ENCODE data around the gene RNF182. TPM values are rescaled to one million over a fixed set of nuclear protein-coding genes. Genes with fewer than 3 reads are reported as not detected.
"Not testable (repeated sequence)": the region's sequence is repeated elsewhere in the genome, so short reads cannot be mapped to it uniquely, and the experiment has no call there.

RNF182 gene
- total and polyA plus RNA-seq, 7 donors = 0.01 to 0.09 (median 0.04) TPM; not detected in 3

GRCh38 chr6:13931797-13932402 is 7.1 kb downstream of the RNF182 start:
- no peak for ATAC-seq
- Histone ChIP-seq H3K9me3 (no peaks in the 10 kb centered on the region), H3K36me3 (ENCODE audit: insufficient read depth in 1 of 2, low read depth in 1 of 2) (no peaks in the 10 kb centered on the region), H3K27me3 (ENCODE audit: insufficient read depth in 3 of 3, low read length in 2 of 3) (peaks cover 3 to 27% (median 7%) of the 10 kb centered on the region in 3 donors), H3K4me1 (no peaks in the 10 kb centered on the region), H3K4me3 (no peak overlapping the region), H3K27ac (no peak overlapping the region)
- intact Hi-C loops (cut with DNase I) = no loop called here
- TF ChIP-seq, protein P1, sequence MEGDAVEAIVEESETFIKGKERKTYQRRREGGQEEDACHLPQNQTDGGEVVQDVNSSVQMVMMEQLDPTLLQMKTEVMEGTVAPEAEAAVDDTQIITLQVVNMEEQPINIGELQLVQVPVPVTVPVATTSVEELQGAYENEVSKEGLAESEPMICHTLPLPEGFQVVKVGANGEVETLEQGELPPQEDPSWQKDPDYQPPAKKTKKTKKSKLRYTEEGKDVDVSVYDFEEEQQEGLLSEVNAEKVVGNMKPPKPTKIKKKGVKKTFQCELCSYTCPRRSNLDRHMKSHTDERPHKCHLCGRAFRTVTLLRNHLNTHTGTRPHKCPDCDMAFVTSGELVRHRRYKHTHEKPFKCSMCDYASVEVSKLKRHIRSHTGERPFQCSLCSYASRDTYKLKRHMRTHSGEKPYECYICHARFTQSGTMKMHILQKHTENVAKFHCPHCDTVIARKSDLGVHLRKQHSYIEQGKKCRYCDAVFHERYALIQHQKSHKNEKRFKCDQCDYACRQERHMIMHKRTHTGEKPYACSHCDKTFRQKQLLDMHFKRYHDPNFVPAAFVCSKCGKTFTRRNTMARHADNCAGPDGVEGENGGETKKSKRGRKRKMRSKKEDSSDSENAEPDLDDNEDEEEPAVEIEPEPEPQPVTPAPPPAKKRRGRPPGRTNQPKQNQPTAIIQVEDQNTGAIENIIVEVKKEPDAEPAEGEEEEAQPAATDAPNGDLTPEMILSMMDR (IDR thresholded peaks at IDR 0.05) = no peak
- DNase-seq = no peak
- 85 to 92% (median 91%) methylated on average over 1 of the region's 1 CpG for WGBS, 3 donors

GRCh38 chr6:13932785-13933184 is 8.0 kb downstream of the RNF182 start:
- 97 to 98% (median 98%) methylated on average over 1 of the region's 1 CpG for WGBS, 3 donors
- DNase-seq (no peak), ATAC-seq (no peak)
- TF ChIP-seq, protein P1 (IDR thresholded peaks at IDR 0.05) = no peak
- Histone ChIP-seq H3K4me1 (no peaks in the 10 kb centered on the region), H3K4me3 (no peak overlapping the region), H3K36me3 (ENCODE audit: insufficient read depth in 1 of 2, low read depth in 1 of 2) (no peaks in the 10 kb centered on the region), H3K27ac (no peak overlapping the region), H3K27me3 (ENCODE audit: insufficient read depth in 3 of 3, low read length in 2 of 3) (peaks cover 3 to 18% (median 7%) of the 10 kb centered on the region in 3 donors), H3K9me3 (no peaks in the 10 kb centered on the region)
- intact Hi-C loops (cut with DNase I) = no loop called here

DNA sequence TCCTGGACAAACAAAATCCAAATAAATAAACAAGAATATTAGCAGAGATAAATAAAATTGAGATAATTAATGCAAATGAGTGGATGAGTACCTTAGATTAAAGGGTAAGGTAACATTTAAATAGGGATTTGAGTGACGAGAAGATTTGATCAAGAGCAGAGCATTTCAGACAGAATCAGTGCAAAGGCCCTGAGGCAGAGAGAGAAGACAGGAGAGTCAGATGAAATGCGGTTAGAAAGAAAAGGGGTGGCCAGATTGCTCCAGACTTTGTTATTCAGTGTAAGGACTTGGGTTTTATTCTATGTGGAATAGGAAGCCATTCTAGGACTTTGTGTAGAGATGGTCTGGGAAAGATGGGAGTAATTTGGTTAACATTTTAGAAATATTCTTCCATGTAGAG is 10.0 kb downstream of the RNF182 start:
- Histone ChIP-seq H3K27ac (no peak overlapping the region), H3K4me1 (no peaks in the 10 kb centered on the region), H3K4me3 (no peak overlapping the region), H3K9me3 (no peaks in the 10 kb centered on the region), H3K27me3 (ENCODE audit: insufficient read depth in 3 of 3, low read length in 2 of 3) (peaks cover 0 to under 1% (median 0%) of the 10 kb centered on the region in 3 donors), H3K36me3 (ENCODE audit: insufficient read depth in 1 of 2, low read depth in 1 of 2) (no peaks in the 10 kb centered on the region)
- intact Hi-C loops (cut with DNase I) = no loop called here
- TF ChIP-seq, protein P1 (IDR thresholded peaks at IDR 0.05) = no peak
- DNase-seq (no peak), ATAC-seq (no peak)
- 83 to 99% (median 97%) methylated on average over 2 of the region's 2 CpGs for WGBS, 3 donors

DNA sequence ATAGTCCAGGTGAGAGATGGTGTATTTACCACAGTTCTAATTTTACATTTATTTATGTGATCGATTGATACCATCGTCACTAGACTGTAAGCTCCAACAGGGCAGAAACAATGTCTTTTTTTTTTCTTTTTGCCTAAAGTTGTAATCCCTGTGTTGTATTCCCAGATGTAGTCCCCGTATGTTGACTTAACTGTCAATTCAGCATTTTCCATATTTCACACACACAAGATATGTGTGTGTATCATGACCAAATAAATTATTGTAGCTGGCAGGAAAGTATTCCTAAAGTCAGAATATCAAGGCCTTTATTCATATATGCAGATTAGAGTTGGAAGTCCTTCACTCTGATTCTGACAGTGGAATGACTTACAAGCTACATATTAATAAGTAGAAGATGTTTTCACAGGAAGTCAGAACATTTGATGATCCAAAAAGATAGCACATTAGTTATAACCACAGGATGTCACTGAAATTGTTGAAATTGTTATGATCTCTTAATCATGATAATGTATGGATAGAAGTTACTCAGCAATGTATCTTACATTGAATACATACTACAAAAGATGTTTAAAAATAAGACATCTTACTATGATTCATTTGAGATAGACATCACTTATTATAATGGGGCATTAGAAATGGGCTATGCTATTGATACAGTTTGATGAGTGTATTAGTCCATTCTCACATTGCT is 10.6 kb downstream of the RNF182 start:
- no peaks in the 10 kb centered on the region for H3K36me3 ChIP-seq (ENCODE audit: insufficient read depth in 1 of 2, low read depth in 1 of 2)
- no peaks in the 10 kb centered on the region for H3K27me3 ChIP-seq (ENCODE audit: insufficient read depth in 3 of 3, low read length in 2 of 3)
- WGBS, 3 donors = 91 to 93% (median 91%) methylated on average over 3 of the region's 3 CpGs
- H3K4me1 ChIP-seq = no peaks in the 10 kb centered on the region
- no peaks in the 10 kb centered on the region for H3K9me3 ChIP-seq
- intact Hi-C loops (cut with DNase I) = no loop called here
- no peak overlapping the region for H3K4me3 ChIP-seq
- DNase-seq (no peak), ATAC-seq (no peak)
- TF ChIP-seq, protein P1 (IDR thresholded peaks at IDR 0.05) = no peak
- H3K27ac ChIP-seq = no peak overlapping the region

DNA sequence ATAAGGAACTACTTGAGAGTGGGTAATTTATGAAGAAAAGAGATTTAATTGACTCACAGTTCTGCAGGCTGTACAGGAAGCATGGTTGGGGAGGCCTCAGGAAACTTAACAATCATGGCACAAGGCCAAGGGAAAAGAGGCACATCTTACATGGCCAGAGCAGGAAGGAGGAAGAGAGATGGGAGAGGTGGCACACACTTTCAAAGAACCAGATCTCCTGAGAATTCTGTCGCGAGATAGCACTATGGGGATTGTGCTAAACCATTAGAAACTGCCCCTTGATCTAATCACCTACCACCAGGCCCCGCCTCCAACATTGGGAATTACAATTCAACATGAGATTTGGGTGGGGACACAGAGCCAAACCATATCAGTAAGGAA is 11.1 kb downstream of the RNF182 start:
- H3K4me3 ChIP-seq; ATAC-seq; H3K27me3 ChIP-seq (ENCODE audit: insufficient read depth in 3 of 3, low read length in 2 of 3); DNase-seq; H3K4me1 ChIP-seq; H3K9me3 ChIP-seq; H3K27ac ChIP-seq; H3K36me3 ChIP-seq (ENCODE audit: insufficient read depth in 1 of 2, low read depth in 1 of 2); intact Hi-C loops (cut with DNase I): not testable (repeated sequence)
- 80 to 92% (median 86%) methylated on average over 3 of the region's 3 CpGs for WGBS, 3 donors

Data from psoas muscle (tissue), 8 donors.